Adrenal gland (tissue), 12 donors: ENCODE measurements around the gene ADSS1. TPM values are rescaled to one million over a fixed set of nuclear protein-coding genes. Genes with fewer than 3 reads are reported as not detected.

ENCODE experiments used
- DNase-seq, 7 donors: peaks; one replicate each; pipeline ENCODE4 v3.0.0-alpha.2; 2019 to 2020
- H3K27ac ChIP-seq, 5 donors: fragments of 200-600 bp; sonication (generic) in 4 of 5; 1 replicate in 3 of 5; 2 replicates in 2 of 5; pipeline versions ENCODE4 v1.5.1 to v1.8.0; 2016 to 2020; ENCODE audit warnings: mild to moderate bottlenecking in 1 of 5
- H3K27me3 ChIP-seq: fragments of 200-600 bp; 2 replicates; pipeline ENCODE4 v1.8.0; 2021
- H3K36me3 ChIP-seq, 2 donors: fragments of 200-600 bp; replicated peaks in 1 of 2; 1 replicate in 1 of 2; 2 replicates in 1 of 2; pipeline versions ENCODE4 v1.5.1 to v1.8.0; 2018 to 2022
- H3K4me1 ChIP-seq, 2 donors: fragments of 200-600 bp; replicated peaks in 1 of 2; 1 replicate in 1 of 2; 2 replicates in 1 of 2; pipeline versions ENCODE4 v1.5.1 to v1.8.0; 2018 to 2021
- H3K4me3 ChIP-seq, 4 donors: fragments of 200-600 bp; sonication (generic) in 3 of 4; one replicate each; pipeline ENCODE4 v1.5.1; 2016 to 2018
- H3K9me3 ChIP-seq, 3 donors: fragments of 200-600 bp; sonication (generic) in 1 of 3; replicated peaks in 1 of 3; 1 replicate in 2 of 3; 2 replicates in 1 of 3; pipeline versions ENCODE4 v1.5.1 to v1.8.0; 2016 to 2021
- POLR2A ChIP-seq, 2 donors: fragments of 450-650 bp; IDR thresholded peaks; one replicate each; pipeline ENCODE4 v1.6.1; 2017; ENCODE audit warnings: antibody characterized with exemption in 2 of 2, mild to moderate bottlenecking in 2 of 2, moderate library complexity in 1 of 2
- WGBS, 4 donors: extraction: QIAGEN DNeasy Blood & Tissue Kit in 2 of 4; methylation state at CpG; one replicate each; pipeline versions ENCODE4 v1.1.5 to v1.1.7; 2013 to 2017; 5-methylcytosine and 5-hydroxymethylcytosine counted together
- intact Hi-C, 2 donors: fragments of 100-400 bp; cut with DNase I; formaldehyde crosslinking; loops; one replicate each; pipeline versions ENCODE4 v1.14.1 to v1.15.0; 2022 to 2023
- polyA plus RNA-seq, 3 donors: library from polyadenylated mRNA; stranded (reverse); fragments of 200-250 nt in 2 of 3; fragments of 350-450 nt in 1 of 3; fragmentation: Illumina TruSeq in 1 of 3; extraction: RNeasy Lipid Tissue Mini Kit (QIAGEN cat#74804) in 1 of 3; gene quantifications; one replicate each; pipeline ENCODE4 v1.2.3, GENCODE V29; 2013 to 2014
- total RNA-seq, 9 donors: library from RNA; depleted of rRNA in 4 of 9; stranded (reverse); fragments of >200 nt in 4 of 9; fragments of 120-200 nt in 1 of 9; fragmentation: NEBNext Ultra II Directional in 1 of 9; extraction: Animal tissue kit (Norgen Biotek cat#: 25700) in 1 of 9; gene quantifications; one replicate each; pipeline versions ENCODE4 v1.1.0 to v1.2.4, GENCODE V29; 2013 to 2023
- TF ChIP-seq, protein P1 (sequence below), 6 experiments: fragments of 450-650 bp in 4 of 6; fragments of 200-600 bp in 2 of 6; sonication (generic) in 1 of 6; IDR thresholded peaks; 1 replicate in 5 of 6; 2 replicates in 1 of 6; pipeline versions ENCODE4 v1.5.1 to v1.8.0; 2016 to 2021; ENCODE audit warnings: antibody characterized with exemption in 6 of 6, mild to moderate bottlenecking in 2 of 6, moderate library complexity in 1 of 6
- donor health status: healthy with polysubstance abuse.
- donor health status: Bipolar disorder and iron deficiency.
- donor health status: DM: yes; HTN: yes; CAD: no.
- donor health status: DM: no; HTN: no; CAD: no.
- donor health status: DM: no; HTN: no; CAD: no.
- donor health status: DM: yes; HTN: yes; CAD: no.

ADSS1 gene
- total and polyA plus RNA-seq, 12 donors: 4.0 to 39.1 (median 16.9) TPM

- Histone ChIP-seq H3K4me1 (no peaks in the 10 kb centered on the region), H3K36me3 (no peaks in the 10 kb centered on the region), H3K9me3 (no peaks in the 10 kb centered on the region), H3K27ac (peak overlapping the region in 2 of 5 donors; percentile 14 to 55), H3K27me3 (no peaks in the 10 kb centered on the region), H3K4me3 (no peak overlapping the region)
- intact Hi-C loops: no loop called here
- DNase-seq: no peak
- TF ChIP-seq, protein P1, sequence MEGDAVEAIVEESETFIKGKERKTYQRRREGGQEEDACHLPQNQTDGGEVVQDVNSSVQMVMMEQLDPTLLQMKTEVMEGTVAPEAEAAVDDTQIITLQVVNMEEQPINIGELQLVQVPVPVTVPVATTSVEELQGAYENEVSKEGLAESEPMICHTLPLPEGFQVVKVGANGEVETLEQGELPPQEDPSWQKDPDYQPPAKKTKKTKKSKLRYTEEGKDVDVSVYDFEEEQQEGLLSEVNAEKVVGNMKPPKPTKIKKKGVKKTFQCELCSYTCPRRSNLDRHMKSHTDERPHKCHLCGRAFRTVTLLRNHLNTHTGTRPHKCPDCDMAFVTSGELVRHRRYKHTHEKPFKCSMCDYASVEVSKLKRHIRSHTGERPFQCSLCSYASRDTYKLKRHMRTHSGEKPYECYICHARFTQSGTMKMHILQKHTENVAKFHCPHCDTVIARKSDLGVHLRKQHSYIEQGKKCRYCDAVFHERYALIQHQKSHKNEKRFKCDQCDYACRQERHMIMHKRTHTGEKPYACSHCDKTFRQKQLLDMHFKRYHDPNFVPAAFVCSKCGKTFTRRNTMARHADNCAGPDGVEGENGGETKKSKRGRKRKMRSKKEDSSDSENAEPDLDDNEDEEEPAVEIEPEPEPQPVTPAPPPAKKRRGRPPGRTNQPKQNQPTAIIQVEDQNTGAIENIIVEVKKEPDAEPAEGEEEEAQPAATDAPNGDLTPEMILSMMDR (IDR thresholded peaks at IDR 0.05): no peak
- TF ChIP-seq POLR2A (IDR thresholded peaks at IDR 0.05): no peak
- WGBS, 4 donors: 80 to 93% (median 89%) methylated on average over 9 to 13 of the region's 13 CpGs
These were observed 22.1 kb downstream of the ADSS1 start for GRCh38 chr14:104746071-104746545.

DNA sequence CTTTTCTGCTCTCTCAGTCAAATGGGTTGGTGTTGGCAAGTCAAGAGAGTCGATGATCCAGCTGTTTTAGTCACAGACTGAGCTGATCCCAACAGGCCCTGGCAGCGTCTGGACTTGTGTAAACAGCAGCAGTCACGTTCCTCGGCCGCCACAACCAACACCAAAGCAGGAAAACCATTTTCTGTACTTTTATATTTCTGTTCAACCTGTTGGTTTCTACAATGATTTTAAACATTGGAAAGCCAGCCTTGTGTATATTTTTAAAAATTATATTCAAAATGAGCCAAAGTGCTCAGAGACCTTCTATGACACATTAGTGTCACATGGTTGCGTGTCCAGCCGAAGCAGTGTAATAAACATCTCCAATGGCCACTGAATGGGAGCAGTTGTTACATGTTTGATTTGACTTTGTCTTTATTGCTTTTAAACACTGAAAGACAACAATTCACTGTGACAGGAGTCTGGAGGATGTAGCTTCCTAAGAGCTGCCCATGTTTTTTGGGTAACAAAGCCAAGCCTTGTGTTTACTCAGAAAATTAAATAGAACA lies 23.0 kb downstream of the ADSS1 start:
- intact Hi-C loops: no loop called here
- TF ChIP-seq, protein P1 (IDR thresholded peaks at IDR 0.05): no peak
- no peak for TF ChIP-seq POLR2A (IDR thresholded peaks at IDR 0.05)
- peak overlapping the region in 2 of 5 donors; percentile 17 to 55 for H3K27ac ChIP-seq
- H3K9me3 ChIP-seq: no peaks in the 10 kb centered on the region
- H3K36me3 ChIP-seq: no peaks in the 10 kb centered on the region
- no peaks in the 10 kb centered on the region for H3K27me3 ChIP-seq
- 69 to 85% (median 80%) methylated on average over 7 of the region's 7 CpGs for WGBS, 4 donors
- H3K4me1 ChIP-seq: peaks cover 0 to 2% of the 10 kb centered on the region in 2 donors
- no peak overlapping the region for H3K4me3 ChIP-seq
- no peak for DNase-seq

- intact Hi-C loops: no loop called here
- Histone ChIP-seq H3K4me1 (peaks cover 0 to 4% of the 10 kb centered on the region in 2 donors), H3K27me3 (no peaks in the 10 kb centered on the region), H3K4me3 (no peak overlapping the region), H3K36me3 (no peaks in the 10 kb centered on the region), H3K9me3 (no peaks in the 10 kb centered on the region), H3K27ac (peak overlapping the region in 2 of 5 donors; percentile 7 to 31)
- 74 to 81% (median 77%) methylated on average over 4 to 9 of the region's 9 CpGs for WGBS, 4 donors
- DNase-seq: no peak
- no peak for TF ChIP-seq POLR2A (IDR thresholded peaks at IDR 0.05)
- TF ChIP-seq, protein P1 (IDR thresholded peaks at IDR 0.05): no peak
These were observed 23.8 kb downstream of the ADSS1 start for GRCh38 chr14:104747876-104748275.

- no peaks in the 10 kb centered on the region for H3K9me3 ChIP-seq
- no peaks in the 10 kb centered on the region for H3K36me3 ChIP-seq
- intact Hi-C loops: no loop called here
- no peaks in the 10 kb centered on the region for H3K27me3 ChIP-seq
- no peak overlapping the region for H3K4me3 ChIP-seq
- H3K4me1 ChIP-seq: peaks cover 6 to 11% of the 10 kb centered on the region in 2 donors
- WGBS, 4 donors: 46 to 82% (median 72%) methylated on average over 2 to 11 of the region's 11 CpGs
- H3K27ac ChIP-seq: peak overlapping the region in 1 of 5 donors; percentile 8
- TF ChIP-seq POLR2A (IDR thresholded peaks at IDR 0.05): no peak
- TF ChIP-seq, protein P1 (IDR thresholded peaks at IDR 0.05): no peak
- no peak for DNase-seq
These were observed 25.2 kb downstream of the ADSS1 start for GRCh38 chr14:104749111-104749649.
